GM23248 (cell line): ENCODE measurements around the gene SLC16A2.

Source experiments
- EZH2 ChIP-seq: fragments of 200-600 bp; sonication (generic); IDR thresholded peaks from 2 replicates; pipeline ENCODE4 v1.6.1; 2018; ENCODE audit warnings: antibody characterized with exemption, mild to moderate bottlenecking; ENCODE audit not compliant: insufficient read depth, poor library complexity, severe bottlenecking
- EZH2phosphoT487 ChIP-seq: fragments of 200-600 bp; sonication (generic); IDR thresholded peaks from 2 replicates; pipeline ENCODE4 v1.6.1; 2018; ENCODE audit warnings: antibody characterized with exemption, moderate library complexity, mild to moderate bottlenecking, low read depth; ENCODE audit not compliant: insufficient read depth

DNA sequence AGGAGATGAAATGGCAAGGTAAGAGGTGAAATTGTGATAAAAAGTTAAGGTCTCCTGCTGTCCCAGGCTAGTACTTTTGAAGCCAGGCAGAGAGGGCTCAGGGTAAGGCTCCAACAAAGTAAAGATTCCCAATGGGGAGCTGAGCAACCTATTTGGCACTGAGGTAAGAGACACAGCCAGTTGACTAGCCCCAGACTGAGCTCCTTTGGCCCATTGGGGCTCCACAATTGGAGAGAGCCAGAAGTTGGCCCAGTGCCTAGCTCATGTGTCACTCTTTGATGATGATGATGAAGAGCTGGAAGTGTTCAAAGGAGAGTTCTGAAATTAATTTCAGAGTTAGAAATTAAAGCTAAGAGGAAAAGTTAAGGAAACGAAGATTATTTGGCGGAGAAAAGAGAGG, 98.6 kb downstream of the SLC16A2 start:
- TF ChIP-seq EZH2phosphoT487: no peak
- TF ChIP-seq EZH2: no peak
